ENCODE measurements around the gene FANCM. TPM values are rescaled to one million over a fixed set of nuclear protein-coding genes. Genes with fewer than 3 reads are reported as not detected.

The FANCM gene
- polyA plus RNA-seq, 1 donor from 2014 or later, result 5.0 TPM

- no peak overlapping the region for H3K9ac ChIP-seq (ENCODE audit: low read length)
- H3K4me2 ChIP-seq (ENCODE audit: low read length), result no peak overlapping the region
- H3K27me3 ChIP-seq (ENCODE audit: insufficient read depth, low read depth, low read length), result no peaks in the 10 kb centered on the region
- no peaks in the 10 kb centered on the region for H3F3A ChIP-seq (ENCODE audit: insufficient read depth, low read length, poor library complexity, severe bottlenecking)
- no peaks in the 10 kb centered on the region for H3K9me3 ChIP-seq (ENCODE audit: low read length)
- H3K79me2 ChIP-seq (replicated peaks; ENCODE audit: insufficient read depth, low read length), result peaks cover 76% of the 10 kb centered on the region
- TF ChIP-seq RAD21 (conservative IDR thresholded peaks at IDR 0.05) (no peak), CTCF (IDR thresholded peaks at IDR 0.05; ENCODE audit: poor library complexity, severe bottlenecking) (no peak), EZH2 (IDR thresholded peaks at IDR 0.05; ENCODE audit: borderline replicate concordance, insufficient read depth, low read length, poor library complexity, severe bottlenecking) (no peak), TAF1 (IDR thresholded peaks at IDR 0.05; ENCODE audit: low read depth) (no peak), SMC3 (conservative IDR thresholded peaks at IDR 0.05; ENCODE audit: poor library complexity) (no peak), REST (IDR thresholded peaks at IDR 0.05; ENCODE audit: borderline replicate concordance) (no peak), MXI1 (conservative IDR thresholded peaks at IDR 0.05; ENCODE audit: poor library complexity, severe bottlenecking) (no peak), POLR2AphosphoS5 (IDR thresholded peaks at IDR 0.05) (no peak), EP300 (conservative IDR thresholded peaks at IDR 0.05; ENCODE audit: poor library complexity, severe bottlenecking) (no peak)
- no peaks in the 10 kb centered on the region for H4K20me1 ChIP-seq (ENCODE audit: insufficient read depth)
- H3K4me3 ChIP-seq (ENCODE audit: low read length), result no peak overlapping the region
- H3K36me3 ChIP-seq (ENCODE audit: insufficient read depth, low read length), result no peaks in the 10 kb centered on the region
- H3K9me2 ChIP-seq (ENCODE audit: insufficient read depth, low read length), result no peaks in the 10 kb centered on the region
- H2AFZ ChIP-seq (ENCODE audit: low read depth, low read length), result no peak overlapping the region
- no peak overlapping the region for H3K27ac ChIP-seq (ENCODE audit: low read length)
Measured at GRCh38 chr14:45091710-45092109, 44.0 kb upstream of the FANCM start.

GRCh38 chr14:45094275-45094674 lies 41.5 kb upstream of the FANCM start:
- Histone ChIP-seq H4K20me1 (ENCODE audit: insufficient read depth) (no peaks in the 10 kb centered on the region), H3F3A (ENCODE audit: insufficient read depth, low read length, poor library complexity, severe bottlenecking) (no peaks in the 10 kb centered on the region), H3K9me3 (ENCODE audit: low read length) (no peaks in the 10 kb centered on the region), H3K36me3 (ENCODE audit: insufficient read depth, low read length) (peaks cover 5% of the 10 kb centered on the region), H3K27ac (ENCODE audit: low read length) (no peak overlapping the region), H3K4me2 (ENCODE audit: low read length) (no peak overlapping the region), H2AFZ (ENCODE audit: low read depth, low read length) (no peak overlapping the region), H3K27me3 (ENCODE audit: insufficient read depth, low read depth, low read length) (no peaks in the 10 kb centered on the region), H3K4me3 (ENCODE audit: low read length) (no peak overlapping the region), H3K9me2 (ENCODE audit: insufficient read depth, low read length) (no peaks in the 10 kb centered on the region), H3K9ac (ENCODE audit: low read length) (no peak overlapping the region), H3K79me2 (replicated peaks; ENCODE audit: insufficient read depth, low read length) (peaks cover 52% of the 10 kb centered on the region)
- TF ChIP-seq POLR2AphosphoS5 (IDR thresholded peaks at IDR 0.05) (no peak), SMC3 (conservative IDR thresholded peaks at IDR 0.05; ENCODE audit: poor library complexity) (no peak), MXI1 (conservative IDR thresholded peaks at IDR 0.05; ENCODE audit: poor library complexity, severe bottlenecking) (no peak), CTCF (IDR thresholded peaks at IDR 0.05; ENCODE audit: poor library complexity, severe bottlenecking) (no peak), TAF1 (IDR thresholded peaks at IDR 0.05; ENCODE audit: low read depth) (no peak), EP300 (conservative IDR thresholded peaks at IDR 0.05; ENCODE audit: poor library complexity, severe bottlenecking) (no peak), REST (IDR thresholded peaks at IDR 0.05; ENCODE audit: borderline replicate concordance) (no peak), EZH2 (IDR thresholded peaks at IDR 0.05; ENCODE audit: borderline replicate concordance, insufficient read depth, low read length, poor library complexity, severe bottlenecking) (no peak), RAD21 (conservative IDR thresholded peaks at IDR 0.05) (no peak)
